Measurements from ENCODE around the gene PRR12.
A peak's percentile ranks its signal among the peaks of the same experiment; 100 is the strongest.

Gene PRR12

GRCh38 chr19:49640113-49640898, 49.3 kb downstream of the PRR12 start, which contains the start of gene RRAS:
RRAS (minus strand) TSS chr19:49640143; CDS start chr19:49640098, 45 bp downstream.
- Histone ChIP-seq H4K20me1 (ENCODE audit: insufficient read depth, low read length) (peaks cover 16% of the 10 kb centered on the region), H3K9me3 (ENCODE audit: insufficient read depth, low read length, severe bottlenecking) (no peaks in the 10 kb centered on the region), H3K4me3 (ENCODE audit: low read depth in 1 of 2, low read length in 2 of 2) (peak within 1 kb of the TSS; percentile 54 to 91), H3K4me2 (ENCODE audit: insufficient read depth, low read length) (peak within 1 kb of the TSS; percentile 88), H3K27me3 (ENCODE audit: insufficient read depth, low read length, poor library complexity) (no peaks in the 10 kb centered on the region), H3K9ac (ENCODE audit: low read depth, low read length) (peak within 1 kb of the TSS; percentile 99), H3K79me2 (ENCODE audit: insufficient read depth, low read length) (peaks cover 41% of the 10 kb centered on the region), H3K27ac (ENCODE audit: low read length) (peak within 1 kb of the TSS; percentile 92), H3K36me3 (ENCODE audit: insufficient read depth, low read length) (peaks cover 13% of the 10 kb centered on the region), H3K4me1 (ENCODE audit: insufficient read depth, low read length) (peaks cover 42% of the 10 kb centered on the region), H2AFZ (ENCODE audit: low read depth, low read length) (peak within 1 kb of the TSS; percentile 62)
- ATAC-seq (ENCODE audit: insufficient read depth, low read depth): peak; percentile 81
- TF ChIP-seq CTCF (IDR thresholded peaks at IDR 0.05; ENCODE audit: borderline replicate concordance, extremely low read depth, low read length, poor library complexity, severe bottlenecking): peak; percentile 1
- TF ChIP-seq EZH2 (IDR thresholded peaks at IDR 0.05; ENCODE audit: borderline replicate concordance, low read depth, low read length, severe bottlenecking): no peak
- peak; percentile 100 for DNase-seq

GRCh38 chr19:49641688-49642491, 50.9 kb downstream of the PRR12 start, which contains the start of gene SCAF1:
SCAF1 (plus strand) TSS chr19:49642209; CDS start chr19:49645027, 2,818 bp downstream.
- peak within 1 kb of the TSS; percentile 74 for H2AFZ ChIP-seq (ENCODE audit: low read depth, low read length)
- H3K79me2 ChIP-seq (ENCODE audit: insufficient read depth, low read length): peaks cover 57% of the 10 kb centered on the region
- ATAC-seq (ENCODE audit: insufficient read depth, low read depth): peak; percentile 55

GRCh38 chr19:49642492-49643035, 51.6 kb downstream of the PRR12 start:
- DNase-seq: no peak
- TF ChIP-seq CTCF (IDR thresholded peaks at IDR 0.05; ENCODE audit: borderline replicate concordance, extremely low read depth, low read length, poor library complexity, severe bottlenecking) (no peak), EZH2 (IDR thresholded peaks at IDR 0.05; ENCODE audit: borderline replicate concordance, low read depth, low read length, severe bottlenecking) (no peak)
- peak overlapping the region; percentile 91 to 100 for H3K4me3 ChIP-seq (ENCODE audit: low read depth in 1 of 2, low read length in 2 of 2)
- no peaks in the 10 kb centered on the region for H3K9me3 ChIP-seq (ENCODE audit: insufficient read depth, low read length, severe bottlenecking)
- ATAC-seq (ENCODE audit: insufficient read depth, low read depth): no peak
- H3K4me2 ChIP-seq (ENCODE audit: insufficient read depth, low read length): peak overlapping the region; percentile 99
- H3K27me3 ChIP-seq (ENCODE audit: insufficient read depth, low read length, poor library complexity): no peaks in the 10 kb centered on the region
- H3K9ac ChIP-seq (ENCODE audit: low read depth, low read length): peak overlapping the region; percentile 99
- peaks cover 46% of the 10 kb centered on the region for H3K4me1 ChIP-seq (ENCODE audit: insufficient read depth, low read length)
- peak overlapping the region; percentile 74 for H2AFZ ChIP-seq (ENCODE audit: low read depth, low read length)
- peak overlapping the region; percentile 94 for H3K27ac ChIP-seq (ENCODE audit: low read length)
- H3K79me2 ChIP-seq (ENCODE audit: insufficient read depth, low read length): peaks cover 64% of the 10 kb centered on the region
- H4K20me1 ChIP-seq (ENCODE audit: insufficient read depth, low read length): peaks cover 34% of the 10 kb centered on the region
- H3K36me3 ChIP-seq (ENCODE audit: insufficient read depth, low read length): peaks cover 36% of the 10 kb centered on the region

More at GRCh38 chr19:49641688-49642491, 50.9 kb downstream of the PRR12 start, which contains the start of gene SCAF1:
- peak within 1 kb of the TSS; percentile 94 for H3K27ac ChIP-seq (ENCODE audit: low read length)
- peaks cover 29% of the 10 kb centered on the region for H3K36me3 ChIP-seq (ENCODE audit: insufficient read depth, low read length)
- H3K4me3 ChIP-seq (ENCODE audit: low read depth in 1 of 2, low read length in 2 of 2): peak within 1 kb of the TSS; percentile 91 to 100
- H3K9ac ChIP-seq (ENCODE audit: low read depth, low read length): peak within 1 kb of the TSS; percentile 99
- TF ChIP-seq EZH2 (IDR thresholded peaks at IDR 0.05; ENCODE audit: borderline replicate concordance, low read depth, low read length, severe bottlenecking) (no peak), CTCF (IDR thresholded peaks at IDR 0.05; ENCODE audit: borderline replicate concordance, extremely low read depth, low read length, poor library complexity, severe bottlenecking) (no peak)
- H3K9me3 ChIP-seq (ENCODE audit: insufficient read depth, low read length, severe bottlenecking): no peaks in the 10 kb centered on the region
- DNase-seq: peak; percentile 100
- H3K27me3 ChIP-seq (ENCODE audit: insufficient read depth, low read length, poor library complexity): no peaks in the 10 kb centered on the region
- peaks cover 30% of the 10 kb centered on the region for H4K20me1 ChIP-seq (ENCODE audit: insufficient read depth, low read length)
- peak within 1 kb of the TSS; percentile 99 for H3K4me2 ChIP-seq (ENCODE audit: insufficient read depth, low read length)
- peaks cover 46% of the 10 kb centered on the region for H3K4me1 ChIP-seq (ENCODE audit: insufficient read depth, low read length)
